K562 (cell line): ENCODE results near the gene HOXA10. TPM values are rescaled to one million over a fixed set of nuclear protein-coding genes. Genes with fewer than 3 reads are reported as not detected.

Experiments used
- ATAC-seq: fragments of 200-7000 bp; cut with Tn5 transposase; 3 replicates; pipeline ENCODE4 v1.9.1; 2020; ENCODE audit warnings: moderate library complexity
- BruUV-seq: library from RNA; stranded (reverse); fragments of 400-500 nt; replicated peaks from 2 replicates; lab custom pipeline; 2021; lab: Mats Ljungman, UMichigan
- CTCF ChIA-PET: fragments of 300-600 bp; formaldehyde crosslinking; extraction: SDS; loops from one replicate; lab custom pipeline; 2021; ENCODE audit warnings: low intra/inter-chr PET ratio; lab: Yijun Ruan, JAX
- POLR2A ChIA-PET: fragments of 300-600, 350-650 bp; sonication (Branson Sonifier 250); formaldehyde crosslinking; extraction: SDS; loops from one replicate; lab custom pipeline; 2021; ENCODE audit warnings: antibody characterized with exemption, inconsistent platforms; lab: Yijun Ruan, JAX
- DNase-seq, 4 experiments: peaks; one replicate each; pipeline versions ENCODE4 v3.0.0 to v3.0.0-alpha.2; 2011 to 2018; ENCODE audit warnings: low spot score in 3 of 4, mixed read lengths in 3 of 4; ENCODE audit errors: extremely low read depth in 1 of 4
- FAIRE-seq: peaks from 2 replicates; lab custom pipeline; 2011; peaks lifted over from hg19 to GRCh38; lab: Jason Lieb, UNC
- H2AFZ ChIP-seq: 2 replicates; pipeline ENCODE4 v1.6.0; 2011; ENCODE audit warnings: low read depth, low read length, control low read depth, inconsistent platforms
- H3K27ac ChIP-seq: fragments of 200-600 bp; 3 replicates; pipeline ENCODE4 v1.8.0; 2011; ENCODE audit warnings: low read depth, mild to moderate bottlenecking, control low read depth, inconsistent platforms, low read length, moderate library complexity, mixed read lengths; ENCODE audit errors: extremely low read depth
- H3K27me3 ChIP-seq, 2 experiments: fragments of 300-600 bp in 1 of 2; 2 replicates in 1 of 2; 3 replicates in 1 of 2; pipeline versions ENCODE4 v1.6.0 to v1.8.0; 2011; ENCODE audit warnings: inconsistent platforms in 2 of 2, low read length in 2 of 2, mild to moderate bottlenecking in 1 of 2, mixed read lengths in 1 of 2, moderate library complexity in 1 of 2; ENCODE audit not compliant: control insufficient read depth in 2 of 2, insufficient read depth in 2 of 2
- H3K36me3 ChIP-seq: fragments of 300-600 bp; 3 replicates; pipeline ENCODE4 v1.8.0; 2011; ENCODE audit warnings: mild to moderate bottlenecking, low read length, inconsistent platforms; ENCODE audit not compliant: control insufficient read depth, insufficient read depth
- H3K4me1 ChIP-seq, 2 experiments: fragments of 200-600 bp in 1 of 2; replicated peaks in 1 of 2; 2 replicates in 1 of 2; 3 replicates in 1 of 2; pipeline versions ENCODE4 v1.5.1 to v1.8.0; 2011; ENCODE audit warnings: inconsistent platforms in 2 of 2, low read length in 2 of 2, mild to moderate bottlenecking in 1 of 2, mixed read lengths in 1 of 2, moderate library complexity in 1 of 2; ENCODE audit not compliant: control insufficient read depth in 2 of 2, insufficient read depth in 2 of 2
- H3K4me2 ChIP-seq: 2 replicates; pipeline ENCODE4 v1.6.1; 2011; ENCODE audit warnings: low read length, control low read depth, inconsistent platforms, mixed read lengths; ENCODE audit not compliant: insufficient read depth
- H3K4me3 ChIP-seq: fragments of 200-600 bp; sonication (generic), shearing (Covaris generic); 2 replicates; pipeline ENCODE4 v1.5.1; 2016; ENCODE audit warnings: control low read depth, inconsistent platforms
- H3K79me2 ChIP-seq: fragments of 200-600 bp; 3 replicates; pipeline ENCODE4 v1.8.0; 2011; ENCODE audit warnings: low read length, inconsistent platforms; ENCODE audit not compliant: control insufficient read depth, insufficient read depth
- H3K9ac ChIP-seq, 2 experiments: 2 replicates each; pipeline versions ENCODE4 v1.6.0 to v1.6.1; 2011; ENCODE audit warnings: low read depth in 2 of 2, low read length in 2 of 2, control low read depth in 1 of 2, inconsistent platforms in 1 of 2, mild to moderate bottlenecking in 1 of 2, mixed read lengths in 1 of 2; ENCODE audit not compliant: insufficient read depth in 1 of 2
- H3K9me1 ChIP-seq: one replicate; pipeline ENCODE4 v1.6.0; 2011; ENCODE audit warnings: inconsistent platforms, mild to moderate bottlenecking, low read length, moderate library complexity; ENCODE audit not compliant: control insufficient read depth, insufficient read depth
- H3K9me3 ChIP-seq: replicated peaks from 2 replicates; pipeline ENCODE4 v1.5.1; 2011; ENCODE audit warnings: low read depth, low read length, inconsistent platforms; ENCODE audit not compliant: control insufficient read depth, insufficient read depth
- H4K20me1 ChIP-seq: replicated peaks from 2 replicates; pipeline ENCODE4 v1.6.1; 2011; ENCODE audit warnings: low read length, inconsistent platforms, mixed read lengths; ENCODE audit not compliant: control insufficient read depth, insufficient read depth
- CHD4 ChIP-seq: fragments of 200-600 bp; sonication (generic); IDR thresholded peaks from 3 replicates; pipeline ENCODE4 v1.6.1; 2012; ENCODE audit warnings: low read depth, mild to moderate bottlenecking, mixed read lengths, low read length, inconsistent platforms; ENCODE audit not compliant: insufficient read depth, insufficient replicate concordance, poor library complexity, severe bottlenecking
- ESRRA ChIP-seq: fragments of 450-650 bp; IDR thresholded peaks from 2 replicates; pipeline ENCODE4 v1.6.1; 2014; ENCODE audit warnings: low read depth, mild to moderate bottlenecking, moderate library complexity, borderline replicate concordance
- ESRRB ChIP-seq: fragments of 250-450 bp; sonication (Bioruptor Pico); IDR thresholded peaks from 2 replicates; pipeline ENCODE4 v1.5.0; 2020; ENCODE audit warnings: mild to moderate bottlenecking, moderate library complexity, borderline replicate concordance
- FOXK2 ChIP-seq, 2 experiments: fragments of 450-650 bp; IDR thresholded peaks in 1 of 2; conservative IDR thresholded peaks in 1 of 2; 2 replicates each; pipeline ENCODE4 v1.6.1; 2016; ENCODE audit warnings: low read depth in 2 of 2, mild to moderate bottlenecking in 1 of 2
- KLF1 ChIP-seq: fragments of 450-650 bp; IDR thresholded peaks from 2 replicates; pipeline ENCODE4 v1.6.1; 2016; ENCODE audit warnings: missing genetic modification characterization, missing compliant biosample characterization
- NONO ChIP-seq, 2 experiments: fragments of 200-400 bp in 1 of 2; fragments of 450-650 bp in 1 of 2; formaldehyde crosslinking in 1 of 2; IDR thresholded peaks; 2 replicates each; pipeline ENCODE4 v1.6.1; 2017; ENCODE audit warnings: low read depth in 2 of 2, mild to moderate bottlenecking in 2 of 2, moderate library complexity in 2 of 2, low read length in 1 of 2
- TFAM ChIP-seq: fragments of 250-450 bp; sonication (Bioruptor Pico); conservative IDR thresholded peaks from 2 replicates; pipeline ENCODE4 v1.5.0; 2021; ENCODE audit warnings: mild to moderate bottlenecking, moderate library complexity
- ZBED1 ChIP-seq: IDR thresholded peaks from 2 replicates; pipeline ENCODE4 v1.6.1; 2014
- ZC3H4 ChIP-seq: sonication (generic); formaldehyde crosslinking; IDR thresholded peaks from 2 replicates; pipeline ENCODE4 v1.9.0; 2021; ENCODE audit warnings: missing genetic modification reagents, borderline replicate concordance
- ZNF212 ChIP-seq: fragments of 450-650 bp; formaldehyde crosslinking; IDR thresholded peaks from 2 replicates; pipeline ENCODE4 v1.4.0; 2020; ENCODE audit warnings: mild to moderate bottlenecking
- ZNF263 ChIP-seq: sonication (generic); formaldehyde crosslinking; IDR thresholded peaks from 2 replicates; pipeline ENCODE4 v1.8.0; 2022; ENCODE audit warnings: mild to moderate bottlenecking, missing genetic modification reagents, borderline replicate concordance
- WGBS: fragments of 100-300 bp; shearing (Covaris generic); methylation state at CpG from one replicate; pipeline ENCODE4 v1.1.6; 2016; ENCODE audit warnings: low coverage, mixed read lengths; ENCODE audit not compliant: insufficient coverage; ENCODE audit errors: missing lambda C conversion rate; 5-methylcytosine and 5-hydroxymethylcytosine counted together
- in situ Hi-C: fragments of 300-500 bp; cut with MboI; formaldehyde crosslinking; loops from 4 replicates; pipeline ENCODE4 v1.15.0; 2018; ENCODE audit warnings: inconsistent platforms, mixed read lengths
- intact Hi-C: fragments of 100-400 bp; cut with micrococcal nuclease; formaldehyde crosslinking; loops from 2 replicates; pipeline ENCODE4 v1.14.2; 2022
- polyA plus RNA-seq, 8 experiments: library from polyadenylated mRNA; depleted of rRNA in 4 of 8; stranded (reverse) in 5 of 8; unstranded in 3 of 8; fragments of >200 nt; fragmentation: Nextera tagmentation in 2 of 8; fragmentation: Illumina TruSeq in 1 of 8; extraction: Ambion mirVana in 2 of 8; extraction: Trizol in 1 of 8; gene quantifications; 2 replicates each; pipeline versions ENCODE4 v1.2.1 to v1.2.3, GENCODE V29; 2011 to 2014; ENCODE audit warnings: inconsistent platforms in 1 of 8, missing spikeins in 1 of 8
- total RNA-seq, 7 experiments: library from RNA; depleted of rRNA in 6 of 7; stranded (reverse); fragments of >200 nt in 6 of 7; fragmentation: Illumina TruSeq in 2 of 7; extraction: Trizol in 2 of 7; gene quantifications; 2 replicates each; pipeline versions ENCODE4 v1.2.1 to v1.2.3, GENCODE V29; 2011 to 2021; ENCODE audit warnings: low replicate concordance in 1 of 7
- TF ChIP-seq, protein P1 (sequence below): fragments of 250-450 bp; sonication (Bioruptor Pico); IDR thresholded peaks from 2 replicates; pipeline ENCODE4 v1.6.1; 2021; ENCODE audit warnings: mild to moderate bottlenecking
- TF ChIP-seq, protein P2 (sequence below): fragments of 450-650 bp; IDR thresholded peaks from 2 replicates; pipeline ENCODE4 v1.6.1; 2017; ENCODE audit warnings: antibody characterized with exemption, mild to moderate bottlenecking
- TF ChIP-seq, protein P3 (sequence below): fragments of 250-450 bp; sonication (Bioruptor Pico); IDR thresholded peaks from 2 replicates; pipeline ENCODE4 v1.5.0; 2021; ENCODE audit warnings: mild to moderate bottlenecking, borderline replicate concordance

Gene HOXA10
- total and polyA plus RNA-seq, 9 of the 15 experiments (the other 6 are each of a cell fraction or from before 2014, with no cell fraction given), result not detected

DNA sequence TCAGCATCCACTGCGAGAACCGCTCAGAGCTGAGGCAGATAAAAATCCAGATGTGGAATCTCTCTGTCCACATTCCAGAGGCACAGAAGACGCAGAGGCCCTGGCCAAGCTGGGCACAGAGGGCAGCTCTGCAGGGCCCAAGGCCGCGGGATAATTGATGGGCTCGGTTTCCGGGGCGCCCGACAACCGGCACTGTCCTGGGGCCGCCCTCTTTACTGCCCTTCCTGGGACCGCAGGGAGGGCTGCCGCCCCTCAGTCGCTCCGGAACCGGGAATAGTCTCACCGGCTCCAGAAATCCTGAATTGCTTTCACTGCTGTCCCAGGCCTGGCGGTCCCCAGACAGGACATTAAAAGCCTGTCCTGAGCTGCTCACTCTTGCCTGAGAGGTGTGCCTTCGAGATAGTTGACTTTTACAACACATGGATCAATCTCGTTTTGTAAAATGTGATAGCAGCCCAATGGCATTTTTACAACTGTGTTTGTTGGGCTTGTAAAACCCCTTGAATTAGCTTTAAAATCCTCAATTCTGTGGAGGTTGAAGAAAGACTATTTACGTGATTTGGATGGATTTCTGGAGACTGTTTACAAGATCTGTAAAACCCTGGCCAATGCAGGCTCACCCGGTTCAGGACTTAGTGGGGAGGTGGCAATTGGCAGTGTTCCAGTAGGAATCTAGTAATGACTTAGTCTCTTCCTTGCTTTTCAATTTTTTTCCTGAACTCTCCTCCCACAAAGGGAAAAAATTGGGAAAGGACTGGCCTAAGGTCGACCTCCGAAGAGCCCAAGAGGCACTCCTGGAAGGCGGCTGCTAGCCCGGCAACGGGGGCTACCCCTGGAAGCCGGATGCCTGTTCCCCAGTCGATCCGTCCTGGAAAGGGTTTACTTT lies 25.1 kb downstream of the HOXA10 start:
- 2% methylated on average over 29 of the region's 30 CpGs for WGBS
- POLR2A ChIA-PET, result interaction anchor here (0.6 kb wide), 2 partner anchors 21 to 769 kb away, joined by 3 to 4 read pairs; no protein-coding TSS in a partner anchor
- TF ChIP-seq NONO (IDR thresholded peaks at IDR 0.05; ENCODE audit: low read depth in 2 of 2, low read length in 1 of 2) (no peak), TFAM (no peak), CHD4 (no peak), ZNF263 (CRISPR knock-in tag) (no peak), KLF1 (tag) (no peak), ZC3H4 (CRISPR knock-in tag) (no peak), ESRRA (no peak), FOXK2 (conservative IDR thresholded peaks at IDR 0.05 in 1 of 2, IDR thresholded peaks at IDR 0.05 in 1 of 2; ENCODE audit: low read depth in 2 of 2) (no peak), ESRRB (CRISPR knock-in tag) (no peak), ZBED1 (no peak), ZNF212 (CRISPR knock-in tag) (no peak)
- TF ChIP-seq, protein P1, sequence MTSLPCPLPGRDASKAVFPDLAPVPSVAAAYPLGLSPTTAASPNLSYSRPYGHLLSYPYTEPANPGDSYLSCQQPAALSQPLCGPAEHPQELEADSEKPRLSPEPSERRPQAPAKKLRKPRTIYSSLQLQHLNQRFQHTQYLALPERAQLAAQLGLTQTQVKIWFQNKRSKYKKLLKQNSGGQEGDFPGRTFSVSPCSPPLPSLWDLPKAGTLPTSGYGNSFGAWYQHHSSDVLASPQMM (CRISPR knock-in tag), result no peak
- TF ChIP-seq, protein P2, sequence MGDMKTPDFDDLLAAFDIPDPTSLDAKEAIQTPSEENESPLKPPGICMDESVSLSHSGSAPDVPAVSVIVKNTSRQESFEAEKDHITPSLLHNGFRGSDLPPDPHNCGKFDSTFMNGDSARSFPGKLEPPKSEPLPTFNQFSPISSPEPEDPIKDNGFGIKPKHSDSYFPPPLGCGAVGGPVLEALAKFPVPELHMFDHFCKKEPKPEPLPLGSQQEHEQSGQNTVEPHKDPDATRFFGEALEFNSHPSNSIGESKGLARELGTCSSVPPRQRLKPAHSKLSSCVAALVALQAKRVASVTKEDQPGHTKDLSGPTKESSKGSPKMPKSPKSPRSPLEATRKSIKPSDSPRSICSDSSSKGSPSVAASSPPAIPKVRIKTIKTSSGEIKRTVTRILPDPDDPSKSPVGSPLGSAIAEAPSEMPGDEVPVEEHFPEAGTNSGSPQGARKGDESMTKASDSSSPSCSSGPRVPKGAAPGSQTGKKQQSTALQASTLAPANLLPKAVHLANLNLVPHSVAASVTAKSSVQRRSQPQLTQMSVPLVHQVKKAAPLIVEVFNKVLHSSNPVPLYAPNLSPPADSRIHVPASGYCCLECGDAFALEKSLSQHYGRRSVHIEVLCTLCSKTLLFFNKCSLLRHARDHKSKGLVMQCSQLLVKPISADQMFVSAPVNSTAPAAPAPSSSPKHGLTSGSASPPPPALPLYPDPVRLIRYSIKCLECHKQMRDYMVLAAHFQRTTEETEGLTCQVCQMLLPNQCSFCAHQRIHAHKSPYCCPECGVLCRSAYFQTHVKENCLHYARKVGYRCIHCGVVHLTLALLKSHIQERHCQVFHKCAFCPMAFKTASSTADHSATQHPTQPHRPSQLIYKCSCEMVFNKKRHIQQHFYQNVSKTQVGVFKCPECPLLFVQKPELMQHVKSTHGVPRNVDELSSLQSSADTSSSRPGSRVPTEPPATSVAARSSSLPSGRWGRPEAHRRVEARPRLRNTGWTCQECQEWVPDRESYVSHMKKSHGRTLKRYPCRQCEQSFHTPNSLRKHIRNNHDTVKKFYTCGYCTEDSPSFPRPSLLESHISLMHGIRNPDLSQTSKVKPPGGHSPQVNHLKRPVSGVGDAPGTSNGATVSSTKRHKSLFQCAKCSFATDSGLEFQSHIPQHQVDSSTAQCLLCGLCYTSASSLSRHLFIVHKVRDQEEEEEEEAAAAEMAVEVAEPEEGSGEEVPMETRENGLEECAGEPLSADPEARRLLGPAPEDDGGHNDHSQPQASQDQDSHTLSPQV, result no peak
- TF ChIP-seq, protein P3, sequence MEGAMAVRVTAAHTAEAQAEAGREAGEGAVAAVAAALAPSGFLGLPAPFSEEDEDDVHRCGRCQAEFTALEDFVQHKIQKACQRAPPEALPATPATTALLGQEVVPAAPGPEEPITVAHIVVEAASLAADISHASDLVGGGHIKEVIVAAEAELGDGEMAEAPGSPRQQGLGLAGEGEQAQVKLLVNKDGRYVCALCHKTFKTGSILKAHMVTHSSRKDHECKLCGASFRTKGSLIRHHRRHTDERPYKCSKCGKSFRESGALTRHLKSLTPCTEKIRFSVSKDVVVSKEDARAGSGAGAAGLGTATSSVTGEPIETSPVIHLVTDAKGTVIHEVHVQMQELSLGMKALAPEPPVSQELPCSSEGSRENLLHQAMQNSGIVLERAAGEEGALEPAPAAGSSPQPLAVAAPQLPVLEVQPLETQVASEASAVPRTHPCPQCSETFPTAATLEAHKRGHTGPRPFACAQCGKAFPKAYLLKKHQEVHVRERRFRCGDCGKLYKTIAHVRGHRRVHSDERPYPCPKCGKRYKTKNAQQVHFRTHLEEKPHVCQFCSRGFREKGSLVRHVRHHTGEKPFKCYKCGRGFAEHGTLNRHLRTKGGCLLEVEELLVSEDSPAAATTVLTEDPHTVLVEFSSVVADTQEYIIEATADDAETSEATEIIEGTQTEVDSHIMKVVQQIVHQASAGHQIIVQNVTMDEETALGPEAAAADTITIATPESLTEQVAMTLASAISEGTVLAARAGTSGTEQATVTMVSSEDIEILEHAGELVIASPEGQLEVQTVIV (CRISPR knock-in tag), result no peak

More for the DNA sequence above, 25.1 kb downstream of the HOXA10 start:
- no peak for FAIRE-seq
- Histone ChIP-seq H3K27ac (no peak overlapping the region), H4K20me1 (no peaks in the 10 kb centered on the region), H3K4me3 (no peak overlapping the region), H3K4me1 (peaks cover 0 to 29% of the 10 kb centered on the region in 2 experiments; a peak in 2 of 5 replicates), H3K79me2 (no peaks in the 10 kb centered on the region), H2AFZ (no peak overlapping the region), H3K4me2 (no peak overlapping the region), H3K27me3 (peaks cover 55 to 92% of the 10 kb centered on the region in 2 experiments), H3K9ac (no peak overlapping the region), H3K36me3 (no peaks in the 10 kb centered on the region), H3K9me3 (no peaks in the 10 kb centered on the region), H3K9me1 (no peaks in the 10 kb centered on the region)
- CTCF ChIA-PET, result no interaction called here
- in situ Hi-C loops (loop anchor here (10.0 kb wide), 1 partner anchor 294 kb away; no protein-coding TSS in a partner anchor), intact Hi-C loops (no loop called here)
- no TSS peak for BruUV-seq
- ATAC-seq, result no peak
- no peak for DNase-seq
